ENCODE measurements around the gene ZNF436. TPM values are rescaled to one million over a fixed set of nuclear protein-coding genes. Genes with fewer than 3 reads are reported as not detected.
"Not testable (repeated sequence)": the region's sequence is repeated elsewhere in the genome, so short reads cannot be mapped to it uniquely, and the experiment has no call there.

ZNF436 gene
- total RNA-seq, 2 donors from 2014 or later: 3.1 to 3.3 TPM

GRCh38 chr1:23384312-23385058, 14.8 kb upstream of the ZNF436 start:
- Mint-ChIP-seq H3K27ac (no peak overlapping the region), H3K4me1 (peaks cover 2% of the 10 kb centered on the region)
- no peaks in the 10 kb centered on the region for H3K9me3 ChIP-seq (ENCODE audit: control insufficient read depth, low read length, poor library complexity, severe bottlenecking)

GRCh38 chr1:23383577-23384311, 14.1 kb upstream of the ZNF436 start:
- Mint-ChIP-seq H3K27ac (no peak overlapping the region), H3K4me3 (no peak overlapping the region), H3K36me3 (ENCODE audit: low read depth) (no peaks in the 10 kb centered on the region), H3K4me1 (peaks cover 2% of the 10 kb centered on the region), H3K27me3 (no peaks in the 10 kb centered on the region)
- DNase-seq (no peak), ATAC-seq (no peak)
- no peaks in the 10 kb centered on the region for H3K9me3 ChIP-seq (ENCODE audit: control insufficient read depth, low read length, poor library complexity, severe bottlenecking)

More at GRCh38 chr1:23384312-23385058, 14.8 kb upstream of the ZNF436 start:
- Mint-ChIP-seq H3K36me3 (ENCODE audit: low read depth) (no peaks in the 10 kb centered on the region), H3K4me3 (no peak overlapping the region), H3K27me3 (no peaks in the 10 kb centered on the region)
- DNase-seq (no peak), ATAC-seq (no peak)

- H3K36me3 Mint-ChIP-seq (ENCODE audit: low read depth): no peaks in the 10 kb centered on the region
These were observed 11.7 kb upstream of the ZNF436 start for GRCh38 chr1:23381233-23381885.

GRCh38 chr1:23380719-23381118, 11.1 kb upstream of the ZNF436 start:
- no peaks in the 10 kb centered on the region for H3K9me3 ChIP-seq (ENCODE audit: control insufficient read depth, low read length, poor library complexity, severe bottlenecking)
- H3K36me3 Mint-ChIP-seq (ENCODE audit: low read depth): no peaks in the 10 kb centered on the region
- H3K27me3 Mint-ChIP-seq: no peaks in the 10 kb centered on the region
- DNase-seq: no peak
- no peak overlapping the region for H3K4me3 Mint-ChIP-seq
- H3K27ac Mint-ChIP-seq: no peak overlapping the region
- no peak for ATAC-seq
- H3K4me1 Mint-ChIP-seq: peaks cover 2% of the 10 kb centered on the region

More at GRCh38 chr1:23381233-23381885, 11.7 kb upstream of the ZNF436 start:
- Mint-ChIP-seq H3K27me3 (no peaks in the 10 kb centered on the region), H3K27ac (no peak overlapping the region), H3K4me1 (peaks cover 2% of the 10 kb centered on the region), H3K4me3 (no peak overlapping the region)
- no peak for DNase-seq
- no peaks in the 10 kb centered on the region for H3K9me3 ChIP-seq (ENCODE audit: control insufficient read depth, low read length, poor library complexity, severe bottlenecking)
- ATAC-seq: no peak

- not testable (repeated sequence) for H3K4me1 Mint-ChIP-seq; H3K27ac Mint-ChIP-seq; H3K27me3 Mint-ChIP-seq; H3K36me3 Mint-ChIP-seq (ENCODE audit: low read depth); H3K4me3 Mint-ChIP-seq; ATAC-seq; H3K9me3 ChIP-seq (ENCODE audit: control insufficient read depth, low read length, poor library complexity, severe bottlenecking); DNase-seq
These were observed 10.6 kb upstream of the ZNF436 start for GRCh38 chr1:23380236-23380635.

- H3K4me3 Mint-ChIP-seq: no peak overlapping the region
- no peak for ATAC-seq
- no peaks in the 10 kb centered on the region for H3K27me3 Mint-ChIP-seq
- no peak overlapping the region for H3K27ac Mint-ChIP-seq
- DNase-seq: no peak
- peaks cover 2% of the 10 kb centered on the region for H3K4me1 Mint-ChIP-seq
- no peaks in the 10 kb centered on the region for H3K9me3 ChIP-seq (ENCODE audit: control insufficient read depth, low read length, poor library complexity, severe bottlenecking)
- H3K36me3 Mint-ChIP-seq (ENCODE audit: low read depth): peaks cover 2% of the 10 kb centered on the region
These were observed 7.5 kb upstream of the ZNF436 start for GRCh38 chr1:23376890-23377811.

- H3K27me3 Mint-ChIP-seq; DNase-seq; H3K4me1 Mint-ChIP-seq; ATAC-seq; H3K4me3 Mint-ChIP-seq; H3K36me3 Mint-ChIP-seq (ENCODE audit: low read depth); H3K27ac Mint-ChIP-seq; H3K9me3 ChIP-seq (ENCODE audit: control insufficient read depth, low read length, poor library complexity, severe bottlenecking): not testable (repeated sequence)
These were observed 4.6 kb upstream of the ZNF436 start for GRCh38 chr1:23374079-23374735.

GRCh38 chr1:23371987-23372880, 2.6 kb upstream of the ZNF436 start:
- no peaks in the 10 kb centered on the region for H3K9me3 ChIP-seq (ENCODE audit: control insufficient read depth, low read length, poor library complexity, severe bottlenecking)
- Mint-ChIP-seq H3K27ac (no peak overlapping the region), H3K36me3 (ENCODE audit: low read depth) (peaks cover 2% of the 10 kb centered on the region), H3K27me3 (no peaks in the 10 kb centered on the region), H3K4me1 (peaks cover 16% of the 10 kb centered on the region), H3K4me3 (no peak overlapping the region)
- DNase-seq (no peak), ATAC-seq (no peak)

- H3K27me3 Mint-ChIP-seq: no peaks in the 10 kb centered on the region
- H3K4me3 Mint-ChIP-seq: no peak overlapping the region
- ATAC-seq: no peak
- H3K27ac Mint-ChIP-seq: peak overlapping the region; percentile 16
- H3K9me3 ChIP-seq (ENCODE audit: control insufficient read depth, low read length, poor library complexity, severe bottlenecking): no peaks in the 10 kb centered on the region
- peaks cover 2% of the 10 kb centered on the region for H3K36me3 Mint-ChIP-seq (ENCODE audit: low read depth)
- peaks cover 20% of the 10 kb centered on the region for H3K4me1 Mint-ChIP-seq
- no peak for DNase-seq
These were observed 1.3 kb upstream of the ZNF436 start for GRCh38 chr1:23370709-23371584.

- Mint-ChIP-seq H3K4me3 (peak overlapping the region; percentile 36), H3K36me3 (ENCODE audit: low read depth) (peaks cover 2% of the 10 kb centered on the region), H3K27me3 (no peaks in the 10 kb centered on the region), H3K4me1 (peaks cover 20% of the 10 kb centered on the region), H3K27ac (no peak overlapping the region)
- no peak for DNase-seq
- no peak for ATAC-seq
- no peaks in the 10 kb centered on the region for H3K9me3 ChIP-seq (ENCODE audit: control insufficient read depth, low read length, poor library complexity, severe bottlenecking)
These were observed 683 bp upstream of the ZNF436 start for GRCh38 chr1:23370330-23370708.

Measured in T-helper 17 cell (primary cell).